Measurements from ENCODE around the gene FMO5. TPM values are rescaled to one million over a fixed set of nuclear protein-coding genes. Genes with fewer than 3 reads are reported as not detected.

Gene FMO5
- total RNA-seq, 6 experiments from 2014 or later, result 0.21 to 0.53 (median 0.31) TPM; not detected in 1

DNA sequence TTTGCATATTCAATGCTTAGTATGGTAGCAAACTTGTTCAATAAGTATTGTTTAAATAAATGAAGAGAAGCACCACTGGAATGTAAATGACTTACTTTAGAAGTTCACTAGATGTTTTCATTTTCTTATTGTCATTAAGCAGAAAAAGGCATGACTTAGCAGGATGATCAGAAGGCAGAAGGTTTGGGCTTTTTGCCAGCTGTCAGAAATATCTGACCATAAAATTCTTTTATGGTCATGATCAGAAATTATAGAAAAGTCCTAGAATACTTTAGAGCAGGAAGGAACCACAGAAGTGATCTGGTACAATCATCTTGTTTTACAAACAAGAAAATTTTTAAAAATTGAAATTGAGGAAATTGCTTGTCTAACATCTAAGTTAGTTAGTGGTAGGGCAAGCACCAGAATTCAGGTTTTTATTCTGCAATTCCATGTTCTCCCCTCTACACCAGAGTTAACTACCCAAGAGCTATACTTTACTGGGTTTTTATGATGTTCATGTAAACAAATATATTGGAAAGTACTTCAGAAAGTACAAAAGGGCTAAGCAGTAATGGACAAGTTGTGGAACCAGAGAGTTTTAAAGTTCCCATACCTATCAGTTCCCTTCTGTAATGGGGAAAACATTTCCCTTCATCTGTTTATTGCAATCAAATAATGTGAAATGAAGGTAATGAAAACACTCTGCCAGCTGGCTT, 10.1 kb downstream of the FMO5 start:
- H3K27me3 Mint-ChIP-seq (ENCODE audit: insufficient read depth), result peaks cover 2% of the 10 kb centered on the region
- H3K9me3 Mint-ChIP-seq, result no peaks in the 10 kb centered on the region
- TF ChIP-seq, protein P1, sequence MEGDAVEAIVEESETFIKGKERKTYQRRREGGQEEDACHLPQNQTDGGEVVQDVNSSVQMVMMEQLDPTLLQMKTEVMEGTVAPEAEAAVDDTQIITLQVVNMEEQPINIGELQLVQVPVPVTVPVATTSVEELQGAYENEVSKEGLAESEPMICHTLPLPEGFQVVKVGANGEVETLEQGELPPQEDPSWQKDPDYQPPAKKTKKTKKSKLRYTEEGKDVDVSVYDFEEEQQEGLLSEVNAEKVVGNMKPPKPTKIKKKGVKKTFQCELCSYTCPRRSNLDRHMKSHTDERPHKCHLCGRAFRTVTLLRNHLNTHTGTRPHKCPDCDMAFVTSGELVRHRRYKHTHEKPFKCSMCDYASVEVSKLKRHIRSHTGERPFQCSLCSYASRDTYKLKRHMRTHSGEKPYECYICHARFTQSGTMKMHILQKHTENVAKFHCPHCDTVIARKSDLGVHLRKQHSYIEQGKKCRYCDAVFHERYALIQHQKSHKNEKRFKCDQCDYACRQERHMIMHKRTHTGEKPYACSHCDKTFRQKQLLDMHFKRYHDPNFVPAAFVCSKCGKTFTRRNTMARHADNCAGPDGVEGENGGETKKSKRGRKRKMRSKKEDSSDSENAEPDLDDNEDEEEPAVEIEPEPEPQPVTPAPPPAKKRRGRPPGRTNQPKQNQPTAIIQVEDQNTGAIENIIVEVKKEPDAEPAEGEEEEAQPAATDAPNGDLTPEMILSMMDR (IDR thresholded peaks at IDR 0.05), result no peak
- no peak for DNase-seq
- H3K27ac Mint-ChIP-seq, result no peak overlapping the region
- no peaks in the 10 kb centered on the region for H3K36me3 Mint-ChIP-seq (ENCODE audit: low read depth)
- H3K4me3 Mint-ChIP-seq, result no peak overlapping the region
- H3K4me1 Mint-ChIP-seq (ENCODE audit: low read depth), result peaks cover 7% of the 10 kb centered on the region

DNA sequence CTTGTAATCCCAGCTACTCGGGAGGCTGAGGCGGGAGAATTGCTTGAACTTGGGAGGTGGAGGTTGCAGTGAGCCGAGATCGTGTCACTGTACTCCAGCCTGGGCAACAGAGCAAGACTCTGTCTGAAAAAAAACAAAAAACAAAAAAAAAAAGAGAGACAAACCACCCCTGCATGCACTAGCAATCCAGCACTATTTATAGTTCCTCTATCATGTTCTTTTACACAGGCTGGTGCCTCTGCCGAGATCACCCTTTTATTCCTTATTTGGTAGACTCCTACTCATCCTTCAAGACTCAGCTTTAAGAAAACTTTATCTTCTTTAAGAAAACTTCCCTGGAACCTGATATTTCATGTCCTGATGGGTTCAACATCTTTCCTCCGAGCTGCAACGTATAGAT, 10.8 kb downstream of the FMO5 start:
- Mint-ChIP-seq H3K9me3 (no peaks in the 10 kb centered on the region), H3K27ac (no peak overlapping the region), H3K4me3 (no peak overlapping the region), H3K36me3 (ENCODE audit: low read depth) (no peaks in the 10 kb centered on the region), H3K27me3 (ENCODE audit: insufficient read depth) (peaks cover 2% of the 10 kb centered on the region), H3K4me1 (ENCODE audit: low read depth) (peaks cover 7% of the 10 kb centered on the region)
- TF ChIP-seq, protein P1 (IDR thresholded peaks at IDR 0.05), result no peak
- DNase-seq, result no peak

DNA sequence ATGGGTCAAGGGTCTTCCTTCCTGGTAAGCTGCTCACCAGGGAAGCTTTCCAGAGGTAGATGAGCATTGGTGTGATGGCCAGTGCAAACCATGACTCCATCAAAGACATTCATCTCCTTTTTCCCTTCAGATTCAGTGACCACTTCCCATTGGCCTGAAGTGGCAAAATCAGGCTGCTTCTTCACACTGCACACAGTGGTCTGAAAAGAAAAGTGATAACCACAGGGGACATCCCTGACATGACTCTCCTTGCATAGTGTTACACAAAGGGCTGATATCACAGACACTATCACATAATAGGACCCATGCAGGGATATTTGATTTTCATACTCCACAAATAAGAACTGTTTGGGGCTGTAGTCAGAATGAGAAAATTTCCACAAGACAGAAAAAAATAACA, 11.9 kb downstream of the FMO5 start:
- Mint-ChIP-seq H3K9me3 (no peaks in the 10 kb centered on the region), H3K27ac (no peak overlapping the region), H3K4me1 (ENCODE audit: low read depth) (peaks cover 7% of the 10 kb centered on the region), H3K36me3 (ENCODE audit: low read depth) (no peaks in the 10 kb centered on the region), H3K27me3 (ENCODE audit: insufficient read depth) (peaks cover 2% of the 10 kb centered on the region), H3K4me3 (no peak overlapping the region)
- no peak for DNase-seq
- TF ChIP-seq, protein P1 (IDR thresholded peaks at IDR 0.05), result no peak

DNA sequence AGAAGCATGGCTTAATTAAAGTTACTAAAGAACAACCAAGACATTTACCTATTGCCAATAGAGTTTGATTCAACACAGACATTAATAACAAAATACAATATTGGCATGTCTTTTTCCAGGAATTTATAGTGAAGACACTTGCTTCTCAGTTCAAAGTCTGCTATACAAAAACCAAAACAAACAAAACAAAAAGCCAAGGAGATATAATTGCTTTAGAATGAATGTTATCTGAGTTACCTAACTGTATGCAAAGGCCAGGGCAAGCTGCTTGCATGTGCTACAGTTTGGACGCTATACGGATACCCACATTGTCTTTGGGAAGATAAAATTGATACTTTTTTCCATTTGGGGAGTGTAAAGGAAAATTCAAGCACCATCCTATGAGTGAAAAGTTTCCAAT, 13.6 kb downstream of the FMO5 start:
- Mint-ChIP-seq H3K9me3 (no peaks in the 10 kb centered on the region), H3K4me3 (no peak overlapping the region), H3K4me1 (ENCODE audit: low read depth) (peaks cover 7% of the 10 kb centered on the region), H3K36me3 (ENCODE audit: low read depth) (no peaks in the 10 kb centered on the region), H3K27ac (no peak overlapping the region), H3K27me3 (ENCODE audit: insufficient read depth) (no peaks in the 10 kb centered on the region; the same call in 1 of the 2 replicates)
- DNase-seq, result no peak
- TF ChIP-seq, protein P1 (IDR thresholded peaks at IDR 0.05), result no peak

DNA sequence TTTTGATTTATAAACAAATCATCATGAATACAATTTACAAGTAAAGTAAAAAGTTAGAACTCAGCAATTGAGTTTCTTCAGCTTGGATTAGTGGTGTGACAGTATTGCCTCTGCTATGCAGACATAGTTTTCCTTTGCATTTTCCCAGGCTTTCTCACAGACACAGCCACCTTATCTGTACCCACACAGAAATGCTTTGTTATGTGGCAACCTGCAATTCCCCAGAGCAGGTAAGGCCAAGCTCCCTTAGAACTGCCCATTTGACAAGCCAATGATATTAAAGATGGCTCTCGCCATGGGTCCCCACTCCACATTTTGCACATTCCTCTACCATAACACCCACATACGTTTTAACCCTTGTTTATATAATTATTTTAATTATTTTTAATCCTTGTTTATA, 14.2 kb downstream of the FMO5 start:
- H3K4me1 Mint-ChIP-seq (ENCODE audit: low read depth), result peaks cover 7% of the 10 kb centered on the region
- H3K36me3 Mint-ChIP-seq (ENCODE audit: low read depth), result no peaks in the 10 kb centered on the region

More for the DNA sequence above, 14.2 kb downstream of the FMO5 start:
- no peak overlapping the region for H3K4me3 Mint-ChIP-seq
- no peak for DNase-seq
- H3K27ac Mint-ChIP-seq, result no peak overlapping the region
- no peaks in the 10 kb centered on the region for H3K9me3 Mint-ChIP-seq
- TF ChIP-seq, protein P1 (IDR thresholded peaks at IDR 0.05), result no peak
- no peaks in the 10 kb centered on the region; the same call in 1 of the 2 replicates for H3K27me3 Mint-ChIP-seq (ENCODE audit: insufficient read depth)
